ENCODE measurements around the gene DOP1B.
"Not testable (repeated sequence)": the region's sequence is repeated elsewhere in the genome, so short reads cannot be mapped to it uniquely, and the experiment has no call there.

The DOP1B gene

GRCh38 chr21:36199021-36199420, 42.4 kb downstream of the DOP1B start:
- H3K27me3 ChIP-seq (ENCODE audit: low read length) = no peaks in the 10 kb centered on the region
- no peak for TF ChIP-seq EZH2phosphoT487 (conservative IDR thresholded peaks at IDR 0.05; ENCODE audit: low read length)
- no peak for TF ChIP-seq CTCF (IDR thresholded peaks at IDR 0.05; ENCODE audit: insufficient read depth, low read length, poor library complexity, severe bottlenecking)
- H3K9ac ChIP-seq (ENCODE audit: low read length) = no peak overlapping the region
- H3K36me3 ChIP-seq (ENCODE audit: low read length) = no peaks in the 10 kb centered on the region
- no peak overlapping the region for H3K4me3 ChIP-seq (ENCODE audit: insufficient read depth, low read length, poor library complexity, severe bottlenecking)
- no peaks in the 10 kb centered on the region for H3K9me2 ChIP-seq (replicated peaks; ENCODE audit: insufficient read depth, low read length)
- no peak overlapping the region for H3K4me2 ChIP-seq (ENCODE audit: low read depth, low read length, poor library complexity, severe bottlenecking)
- no peaks in the 10 kb centered on the region for H3F3A ChIP-seq (ENCODE audit: insufficient read depth)
- H3K79me2 ChIP-seq (ENCODE audit: insufficient read depth, low read length) = no peaks in the 10 kb centered on the region
- H3K27ac ChIP-seq (ENCODE audit: low read depth, low read length) = no peak overlapping the region
- no peaks in the 10 kb centered on the region for H3K9me3 ChIP-seq (ENCODE audit: insufficient read depth, low read length)
- no peak overlapping the region for H2AFZ ChIP-seq (ENCODE audit: low read depth, low read length, severe bottlenecking)
- no peaks in the 10 kb centered on the region for H4K20me1 ChIP-seq (ENCODE audit: low read depth, low read length)

GRCh38 chr21:36199575-36199974, 43.0 kb downstream of the DOP1B start:
- H3K27ac ChIP-seq (ENCODE audit: low read depth, low read length); H4K20me1 ChIP-seq (ENCODE audit: low read depth, low read length); H3K27me3 ChIP-seq (ENCODE audit: low read length); H3K9me2 ChIP-seq (replicated peaks; ENCODE audit: insufficient read depth, low read length); H3K79me2 ChIP-seq (ENCODE audit: insufficient read depth, low read length); H3K36me3 ChIP-seq (ENCODE audit: low read length); H3K9ac ChIP-seq (ENCODE audit: low read length); H3K4me3 ChIP-seq (ENCODE audit: insufficient read depth, low read length, poor library complexity, severe bottlenecking); H3K4me2 ChIP-seq (ENCODE audit: low read depth, low read length, poor library complexity, severe bottlenecking); H3F3A ChIP-seq (ENCODE audit: insufficient read depth); H2AFZ ChIP-seq (ENCODE audit: low read depth, low read length, severe bottlenecking); H3K9me3 ChIP-seq (ENCODE audit: insufficient read depth, low read length): not testable (repeated sequence)

- Histone ChIP-seq H3K79me2 (ENCODE audit: insufficient read depth, low read length) (no peaks in the 10 kb centered on the region), H3K4me2 (ENCODE audit: low read depth, low read length, poor library complexity, severe bottlenecking) (no peak overlapping the region), H3K27me3 (ENCODE audit: low read length) (no peaks in the 10 kb centered on the region), H3K9ac (ENCODE audit: low read length) (no peak overlapping the region), H4K20me1 (ENCODE audit: low read depth, low read length) (no peaks in the 10 kb centered on the region), H3K36me3 (ENCODE audit: low read length) (no peaks in the 10 kb centered on the region), H3K9me2 (replicated peaks; ENCODE audit: insufficient read depth, low read length) (no peaks in the 10 kb centered on the region), H3K4me3 (ENCODE audit: insufficient read depth, low read length, poor library complexity, severe bottlenecking) (no peak overlapping the region), H2AFZ (ENCODE audit: low read depth, low read length, severe bottlenecking) (no peak overlapping the region), H3F3A (ENCODE audit: insufficient read depth) (no peaks in the 10 kb centered on the region), H3K27ac (ENCODE audit: low read depth, low read length) (no peak overlapping the region), H3K9me3 (ENCODE audit: insufficient read depth, low read length) (no peaks in the 10 kb centered on the region)
- no peak for TF ChIP-seq CTCF (IDR thresholded peaks at IDR 0.05; ENCODE audit: insufficient read depth, low read length, poor library complexity, severe bottlenecking)
- TF ChIP-seq EZH2phosphoT487 (conservative IDR thresholded peaks at IDR 0.05; ENCODE audit: low read length) = no peak
These were observed 43.5 kb downstream of the DOP1B start for GRCh38 chr21:36200081-36200561.

DNA sequence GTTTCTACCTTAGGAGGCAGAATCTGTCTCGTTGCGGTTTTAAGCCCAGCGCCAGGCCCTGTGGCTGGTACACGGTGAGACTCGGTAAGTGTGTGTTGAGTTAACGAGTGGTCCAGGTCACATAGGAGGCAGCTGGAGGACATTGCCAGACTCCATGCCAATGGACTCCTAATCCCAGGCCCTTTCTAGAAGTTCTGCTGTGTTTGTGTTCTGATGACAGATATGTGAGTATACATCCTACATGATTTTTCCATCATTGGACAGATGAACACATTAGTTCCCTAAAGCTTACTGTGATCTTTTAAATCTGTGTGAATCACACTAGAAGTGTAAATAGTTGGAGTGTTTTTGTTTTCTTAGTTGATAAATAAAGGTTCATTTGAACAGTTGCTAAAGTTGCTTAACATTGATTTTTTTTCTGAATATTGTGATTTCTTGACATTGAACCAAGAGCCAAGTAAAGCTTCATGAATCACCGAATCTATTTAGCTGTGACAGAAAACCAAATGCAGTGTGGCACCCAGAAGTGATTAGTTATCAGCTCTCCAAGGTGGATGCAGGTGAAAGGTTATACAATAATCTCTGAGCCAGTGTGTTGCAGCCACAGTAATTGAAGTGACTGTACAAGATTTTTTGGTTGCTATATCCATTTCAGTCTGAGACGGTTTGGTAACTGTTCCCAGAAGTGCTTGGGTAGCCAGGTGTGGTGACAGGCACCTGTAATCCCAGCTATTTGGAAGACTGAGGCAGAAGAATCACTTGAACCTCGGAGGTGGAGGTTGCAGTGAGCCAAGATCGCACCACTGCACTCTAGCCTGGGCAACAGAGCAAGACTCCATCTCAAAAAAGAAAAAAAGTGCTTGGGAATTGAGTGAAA, 46.3 kb downstream of the DOP1B start:
- H3K9me2 ChIP-seq (replicated peaks; ENCODE audit: insufficient read depth, low read length) = no peaks in the 10 kb centered on the region
- no peak overlapping the region for H2AFZ ChIP-seq (ENCODE audit: low read depth, low read length, severe bottlenecking)
- no peak overlapping the region for H3K27ac ChIP-seq (ENCODE audit: low read depth, low read length)
- no peak overlapping the region for H3K9ac ChIP-seq (ENCODE audit: low read length)
- no peaks in the 10 kb centered on the region for H3K9me3 ChIP-seq (ENCODE audit: insufficient read depth, low read length)
- no peaks in the 10 kb centered on the region for H3K27me3 ChIP-seq (ENCODE audit: low read length)
- no peak for TF ChIP-seq CTCF (IDR thresholded peaks at IDR 0.05; ENCODE audit: insufficient read depth, low read length, poor library complexity, severe bottlenecking)
- no peak for TF ChIP-seq EZH2phosphoT487 (conservative IDR thresholded peaks at IDR 0.05; ENCODE audit: low read length)
- H3K36me3 ChIP-seq (ENCODE audit: low read length) = no peaks in the 10 kb centered on the region
- H3K4me3 ChIP-seq (ENCODE audit: insufficient read depth, low read length, poor library complexity, severe bottlenecking) = no peak overlapping the region
- H3K4me2 ChIP-seq (ENCODE audit: low read depth, low read length, poor library complexity, severe bottlenecking) = no peak overlapping the region
- H3K79me2 ChIP-seq (ENCODE audit: insufficient read depth, low read length) = no peaks in the 10 kb centered on the region
- no peaks in the 10 kb centered on the region for H3F3A ChIP-seq (ENCODE audit: insufficient read depth)
- H4K20me1 ChIP-seq (ENCODE audit: low read depth, low read length) = no peaks in the 10 kb centered on the region

Measured in SU-DHL-6 (cell line).